HCT116 (cell line): Measurements from ENCODE around the gene SYNJ2.

ENCODE experiments used
- EZH2 ChIP-seq: fragments of 200-600 bp; sonication (generic); IDR thresholded peaks from 2 replicates; pipeline ENCODE4 v1.6.1; 2017; ENCODE audit warnings: antibody characterized with exemption, mixed run types
- POLR2A ChIP-seq: IDR thresholded peaks from 2 replicates; pipeline ENCODE4 v1.7.0; 2011; ENCODE audit warnings: borderline replicate concordance; ENCODE audit not compliant: insufficient read depth, insufficient read length; ENCODE audit errors: extremely low read depth
- TF ChIP-seq, protein P1 (sequence below), 3 experiments: fragments of 200-600 bp in 1 of 3; sonication (generic) in 1 of 3; IDR thresholded peaks in 2 of 3; conservative IDR thresholded peaks in 1 of 3; 2 replicates each; pipeline ENCODE4 v1.5.1; 2012 to 2017; ENCODE audit warnings: low read depth in 2 of 3, low read length in 2 of 3, antibody characterized with exemption in 1 of 3, borderline replicate concordance in 1 of 3, control low read depth in 1 of 3, mild to moderate bottlenecking in 1 of 3, mixed read lengths in 1 of 3, mixed run types in 1 of 3, moderate library complexity in 1 of 3; ENCODE audit not compliant: insufficient read depth in 1 of 3
- TF ChIP-seq, protein P2 (sequence below): IDR thresholded peaks from 2 replicates; pipeline ENCODE4 v1.6.1; 2012; ENCODE audit warnings: low read depth

DNA sequence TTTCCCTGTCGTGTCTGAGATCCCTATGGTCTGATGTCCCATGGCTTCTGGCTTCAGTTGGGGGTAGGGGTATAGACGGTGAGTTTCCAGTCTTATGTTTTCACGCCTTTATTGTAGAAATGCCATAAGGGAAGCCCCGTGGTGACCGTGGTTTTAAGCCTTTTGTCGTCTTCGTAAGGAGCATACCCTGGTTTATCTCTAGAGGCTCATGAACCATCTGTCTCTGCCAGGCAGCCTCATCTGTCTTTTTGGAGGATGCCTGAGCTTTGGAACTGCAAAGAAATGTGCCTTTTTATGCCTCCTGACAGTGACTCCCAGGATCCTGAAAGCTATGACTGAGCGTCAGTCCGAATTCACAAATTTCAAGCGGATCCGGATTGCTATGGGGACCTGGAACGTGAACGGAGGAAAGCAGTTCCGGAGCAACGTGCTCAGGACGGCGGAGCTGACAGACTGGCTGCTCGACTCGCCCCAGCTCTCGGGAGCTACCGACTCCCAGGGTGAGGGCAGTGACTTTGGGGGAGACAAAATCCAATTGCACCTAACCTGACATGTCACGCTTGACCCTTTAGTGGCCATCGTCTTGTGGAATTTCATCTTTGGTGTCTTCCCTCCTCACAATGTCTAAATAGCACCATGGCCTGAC, 84.6 kb downstream of the SYNJ2 start:
- TF ChIP-seq, protein P1, sequence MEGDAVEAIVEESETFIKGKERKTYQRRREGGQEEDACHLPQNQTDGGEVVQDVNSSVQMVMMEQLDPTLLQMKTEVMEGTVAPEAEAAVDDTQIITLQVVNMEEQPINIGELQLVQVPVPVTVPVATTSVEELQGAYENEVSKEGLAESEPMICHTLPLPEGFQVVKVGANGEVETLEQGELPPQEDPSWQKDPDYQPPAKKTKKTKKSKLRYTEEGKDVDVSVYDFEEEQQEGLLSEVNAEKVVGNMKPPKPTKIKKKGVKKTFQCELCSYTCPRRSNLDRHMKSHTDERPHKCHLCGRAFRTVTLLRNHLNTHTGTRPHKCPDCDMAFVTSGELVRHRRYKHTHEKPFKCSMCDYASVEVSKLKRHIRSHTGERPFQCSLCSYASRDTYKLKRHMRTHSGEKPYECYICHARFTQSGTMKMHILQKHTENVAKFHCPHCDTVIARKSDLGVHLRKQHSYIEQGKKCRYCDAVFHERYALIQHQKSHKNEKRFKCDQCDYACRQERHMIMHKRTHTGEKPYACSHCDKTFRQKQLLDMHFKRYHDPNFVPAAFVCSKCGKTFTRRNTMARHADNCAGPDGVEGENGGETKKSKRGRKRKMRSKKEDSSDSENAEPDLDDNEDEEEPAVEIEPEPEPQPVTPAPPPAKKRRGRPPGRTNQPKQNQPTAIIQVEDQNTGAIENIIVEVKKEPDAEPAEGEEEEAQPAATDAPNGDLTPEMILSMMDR (IDR thresholded peaks at IDR 0.05 in 2 of 3, conservative IDR thresholded peaks at IDR 0.05 in 1 of 3; ENCODE audit: borderline replicate concordance in 1 of 3, insufficient read depth in 1 of 3, low read depth in 2 of 3, low read length in 2 of 3), result no peak
- TF ChIP-seq, protein P2, sequence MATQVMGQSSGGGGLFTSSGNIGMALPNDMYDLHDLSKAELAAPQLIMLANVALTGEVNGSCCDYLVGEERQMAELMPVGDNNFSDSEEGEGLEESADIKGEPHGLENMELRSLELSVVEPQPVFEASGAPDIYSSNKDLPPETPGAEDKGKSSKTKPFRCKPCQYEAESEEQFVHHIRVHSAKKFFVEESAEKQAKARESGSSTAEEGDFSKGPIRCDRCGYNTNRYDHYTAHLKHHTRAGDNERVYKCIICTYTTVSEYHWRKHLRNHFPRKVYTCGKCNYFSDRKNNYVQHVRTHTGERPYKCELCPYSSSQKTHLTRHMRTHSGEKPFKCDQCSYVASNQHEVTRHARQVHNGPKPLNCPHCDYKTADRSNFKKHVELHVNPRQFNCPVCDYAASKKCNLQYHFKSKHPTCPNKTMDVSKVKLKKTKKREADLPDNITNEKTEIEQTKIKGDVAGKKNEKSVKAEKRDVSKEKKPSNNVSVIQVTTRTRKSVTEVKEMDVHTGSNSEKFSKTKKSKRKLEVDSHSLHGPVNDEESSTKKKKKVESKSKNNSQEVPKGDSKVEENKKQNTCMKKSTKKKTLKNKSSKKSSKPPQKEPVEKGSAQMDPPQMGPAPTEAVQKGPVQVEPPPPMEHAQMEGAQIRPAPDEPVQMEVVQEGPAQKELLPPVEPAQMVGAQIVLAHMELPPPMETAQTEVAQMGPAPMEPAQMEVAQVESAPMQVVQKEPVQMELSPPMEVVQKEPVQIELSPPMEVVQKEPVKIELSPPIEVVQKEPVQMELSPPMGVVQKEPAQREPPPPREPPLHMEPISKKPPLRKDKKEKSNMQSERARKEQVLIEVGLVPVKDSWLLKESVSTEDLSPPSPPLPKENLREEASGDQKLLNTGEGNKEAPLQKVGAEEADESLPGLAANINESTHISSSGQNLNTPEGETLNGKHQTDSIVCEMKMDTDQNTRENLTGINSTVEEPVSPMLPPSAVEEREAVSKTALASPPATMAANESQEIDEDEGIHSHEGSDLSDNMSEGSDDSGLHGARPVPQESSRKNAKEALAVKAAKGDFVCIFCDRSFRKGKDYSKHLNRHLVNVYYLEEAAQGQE, result no peak
- TF ChIP-seq EZH2, result no peak
- no peak for TF ChIP-seq POLR2A
